ENCODE data around the gene POLR2L. TPM values are rescaled to one million over a fixed set of nuclear protein-coding genes. Genes with fewer than 3 reads are reported as not detected.

POLR2L gene
- total RNA-seq, 3 donors from 2014 or later (not counting 1 experiment from before 2014, with no cell fraction given), result 48.2 to 63.8 (median 61.2) TPM

DNA sequence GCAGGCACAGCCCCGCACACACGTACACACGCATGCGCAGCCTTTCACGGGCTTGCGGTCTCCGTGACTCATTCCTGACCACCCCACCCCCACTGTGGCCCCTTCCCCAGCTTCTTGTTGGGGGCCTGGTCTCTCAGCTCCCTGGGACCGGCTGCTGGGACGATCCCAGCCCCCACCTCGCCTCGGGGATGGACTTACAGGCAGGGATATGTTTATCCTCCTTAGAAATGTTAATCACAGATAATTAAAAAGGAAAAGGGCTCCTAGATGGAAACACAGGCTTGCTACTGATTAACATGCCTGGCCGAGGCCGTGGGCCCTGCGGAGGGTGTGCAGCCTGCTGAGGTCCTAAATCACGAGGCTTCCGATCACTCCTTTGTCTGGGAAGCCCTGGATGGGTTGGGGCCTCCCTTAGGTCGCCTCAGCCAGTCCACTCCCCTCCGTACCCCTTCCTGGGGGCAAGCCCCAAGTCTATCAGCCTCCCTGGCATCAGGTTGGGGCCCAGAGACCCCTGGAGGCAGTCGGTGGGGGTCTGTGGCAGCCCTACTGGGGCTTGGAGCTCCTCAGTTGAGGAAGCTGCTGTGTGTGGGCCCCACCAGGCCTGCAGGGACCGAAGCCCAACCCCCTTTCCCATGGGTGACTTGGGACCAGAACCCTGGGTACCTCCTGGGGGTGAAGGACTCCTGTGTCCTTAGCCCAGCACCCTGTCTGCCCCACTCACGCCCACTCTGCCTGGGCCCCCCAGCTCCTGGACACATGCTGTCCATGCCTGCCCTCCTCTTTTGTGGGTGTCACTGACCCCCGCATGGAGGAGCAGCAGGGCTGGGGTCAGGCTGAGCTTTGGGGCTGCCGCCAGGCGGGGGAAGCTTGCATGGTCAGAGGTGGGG lies 20.9 kb upstream of the POLR2L start:
- peaks cover 0 to 4% of the 10 kb centered on the region in 2 donors for H3K4me1 Mint-ChIP-seq
- H3K9me3 Mint-ChIP-seq, result no peaks in the 10 kb centered on the region
- H3K27me3 ChIP-seq (ENCODE audit: control insufficient read depth, insufficient read depth, low read length), result no peaks in the 10 kb centered on the region
- H3K4me3 Mint-ChIP-seq, result no peak overlapping the region
- ATAC-seq (no peak), DNase-seq (no peak)
- H3K9me3 ChIP-seq (ENCODE audit: control insufficient read depth, insufficient read depth, low read length), result no peaks in the 10 kb centered on the region
- no peak overlapping the region for H3K4me3 ChIP-seq (ENCODE audit: low read length)
- 91% methylated on average over 24 of the region's 24 CpGs for WGBS (ENCODE audit: insufficient coverage)
- H3K27ac ChIP-seq (ENCODE audit: low read length), result no peak overlapping the region
- no peaks in the 10 kb centered on the region for H3K36me3 ChIP-seq (ENCODE audit: control insufficient read depth, insufficient read depth, low read length)
- intact Hi-C loops (cut with micrococcal nuclease), result no loop called here
- no peak overlapping the region for H3K27ac Mint-ChIP-seq
- no peaks in the 10 kb centered on the region for H3K4me1 ChIP-seq (ENCODE audit: control insufficient read depth, insufficient read depth, low read length)
- H3K36me3 Mint-ChIP-seq, result no peaks in the 10 kb centered on the region
- TF ChIP-seq, protein P1, sequence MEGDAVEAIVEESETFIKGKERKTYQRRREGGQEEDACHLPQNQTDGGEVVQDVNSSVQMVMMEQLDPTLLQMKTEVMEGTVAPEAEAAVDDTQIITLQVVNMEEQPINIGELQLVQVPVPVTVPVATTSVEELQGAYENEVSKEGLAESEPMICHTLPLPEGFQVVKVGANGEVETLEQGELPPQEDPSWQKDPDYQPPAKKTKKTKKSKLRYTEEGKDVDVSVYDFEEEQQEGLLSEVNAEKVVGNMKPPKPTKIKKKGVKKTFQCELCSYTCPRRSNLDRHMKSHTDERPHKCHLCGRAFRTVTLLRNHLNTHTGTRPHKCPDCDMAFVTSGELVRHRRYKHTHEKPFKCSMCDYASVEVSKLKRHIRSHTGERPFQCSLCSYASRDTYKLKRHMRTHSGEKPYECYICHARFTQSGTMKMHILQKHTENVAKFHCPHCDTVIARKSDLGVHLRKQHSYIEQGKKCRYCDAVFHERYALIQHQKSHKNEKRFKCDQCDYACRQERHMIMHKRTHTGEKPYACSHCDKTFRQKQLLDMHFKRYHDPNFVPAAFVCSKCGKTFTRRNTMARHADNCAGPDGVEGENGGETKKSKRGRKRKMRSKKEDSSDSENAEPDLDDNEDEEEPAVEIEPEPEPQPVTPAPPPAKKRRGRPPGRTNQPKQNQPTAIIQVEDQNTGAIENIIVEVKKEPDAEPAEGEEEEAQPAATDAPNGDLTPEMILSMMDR (IDR thresholded peaks at IDR 0.05), result no peak
- no peaks in the 10 kb centered on the region for H3K27me3 Mint-ChIP-seq (ENCODE audit: low read depth in 2 of 2)

DNA sequence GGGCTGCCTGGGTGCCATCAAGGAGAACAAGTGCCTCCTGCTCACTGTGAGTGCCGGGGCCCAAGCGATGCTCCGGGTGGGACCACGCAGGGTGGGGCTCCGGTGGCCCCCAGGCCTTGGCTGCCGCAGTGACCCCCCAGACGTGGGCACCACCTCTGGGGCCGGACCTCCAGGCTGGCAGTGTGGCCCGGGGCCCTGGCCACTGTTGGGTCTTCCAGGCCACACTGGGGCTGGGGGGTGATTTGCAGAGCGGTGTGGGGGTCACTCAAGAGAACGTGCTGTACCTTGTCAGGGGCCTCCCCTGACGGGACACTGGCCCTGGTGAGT lies 20.3 kb upstream of the POLR2L start:
- H3K27ac ChIP-seq (ENCODE audit: low read length), result no peak overlapping the region
- peaks cover 0 to 4% of the 10 kb centered on the region in 2 donors for H3K4me1 Mint-ChIP-seq
- WGBS (ENCODE audit: insufficient coverage), result 90% methylated on average over 12 of the region's 12 CpGs
- no peak overlapping the region for H3K4me3 Mint-ChIP-seq
- no peaks in the 10 kb centered on the region for H3K36me3 Mint-ChIP-seq
- H3K4me1 ChIP-seq (ENCODE audit: control insufficient read depth, insufficient read depth, low read length), result no peaks in the 10 kb centered on the region
- DNase-seq, result no peak
- no peaks in the 10 kb centered on the region for H3K9me3 ChIP-seq (ENCODE audit: control insufficient read depth, insufficient read depth, low read length)
- no peaks in the 10 kb centered on the region for H3K27me3 ChIP-seq (ENCODE audit: control insufficient read depth, insufficient read depth, low read length)
- H3K27ac Mint-ChIP-seq, result no peak overlapping the region
- TF ChIP-seq, protein P1 (IDR thresholded peaks at IDR 0.05), result no peak
- H3K36me3 ChIP-seq (ENCODE audit: control insufficient read depth, insufficient read depth, low read length), result no peaks in the 10 kb centered on the region
- no peaks in the 10 kb centered on the region for H3K27me3 Mint-ChIP-seq (ENCODE audit: low read depth in 2 of 2)
- intact Hi-C loops (cut with micrococcal nuclease), result no loop called here
- H3K4me3 ChIP-seq (ENCODE audit: low read length), result no peak overlapping the region
- H3K9me3 Mint-ChIP-seq, result no peaks in the 10 kb centered on the region
- ATAC-seq, result no peak

DNA sequence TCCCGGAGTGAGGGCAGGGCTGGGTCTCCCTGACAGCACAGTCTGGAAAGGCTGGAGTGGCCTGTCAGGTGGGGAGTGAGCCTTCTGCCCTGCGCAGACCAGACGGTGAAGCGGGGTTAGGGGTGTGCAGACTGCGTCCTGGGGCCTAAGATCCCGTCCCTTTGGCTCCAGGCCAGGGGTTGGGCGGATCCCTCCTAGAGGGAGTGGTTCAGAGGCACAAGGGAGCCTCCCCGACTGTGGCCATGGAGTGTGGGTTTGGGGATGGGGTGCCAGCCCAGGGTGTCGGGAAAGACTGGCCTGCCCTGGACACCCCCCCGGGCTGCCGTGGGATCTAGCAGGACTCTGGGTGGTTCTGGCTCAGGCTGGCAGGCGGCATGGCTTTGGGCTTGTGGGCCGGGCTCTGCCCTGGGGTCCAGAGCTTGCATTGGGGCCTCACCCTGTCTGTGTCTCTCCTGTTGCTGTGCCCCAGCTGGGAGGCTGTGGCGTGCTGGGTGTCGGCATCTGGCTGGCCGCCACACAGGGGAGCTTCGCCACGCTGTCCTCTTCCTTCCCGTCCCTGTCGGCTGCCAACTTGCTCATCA lies 19.8 kb upstream of the POLR2L start:
- Mint-ChIP-seq H3K36me3 (no peaks in the 10 kb centered on the region), H3K4me3 (no peak overlapping the region), H3K27ac (no peak overlapping the region), H3K4me1 (peaks cover 0 to 5% of the 10 kb centered on the region in 2 donors), H3K27me3 (ENCODE audit: low read depth in 2 of 2) (no peaks in the 10 kb centered on the region), H3K9me3 (no peaks in the 10 kb centered on the region)
- TF ChIP-seq, protein P1 (IDR thresholded peaks at IDR 0.05), result no peak
- no peak for DNase-seq
- no peak overlapping the region for H3K27ac ChIP-seq (ENCODE audit: low read length)
- H3K27me3 ChIP-seq (ENCODE audit: control insufficient read depth, insufficient read depth, low read length), result no peaks in the 10 kb centered on the region
- intact Hi-C loops (cut with micrococcal nuclease), result no loop called here
- H3K4me3 ChIP-seq (ENCODE audit: low read length), result no peak overlapping the region
- H3K9me3 ChIP-seq (ENCODE audit: control insufficient read depth, insufficient read depth, low read length), result no peaks in the 10 kb centered on the region
- WGBS (ENCODE audit: insufficient coverage), result 86% methylated on average over 20 of the region's 20 CpGs
- no peaks in the 10 kb centered on the region for H3K36me3 ChIP-seq (ENCODE audit: control insufficient read depth, insufficient read depth, low read length)
- H3K4me1 ChIP-seq (ENCODE audit: control insufficient read depth, insufficient read depth, low read length), result peaks cover under 1% of the 10 kb centered on the region
- ATAC-seq, result no peak

All from natural killer cell (primary cell).